GM23338 (cell line): ENCODE results near the gene NSL1. TPM values are rescaled to one million over a fixed set of nuclear protein-coding genes. Genes with fewer than 3 reads are reported as not detected.

Experiments
- ATAC-seq: fragments of 200-7000 bp; cut with Tn5 transposase; 3 replicates; pipeline ENCODE4 v1.9.1; 2020
- DNase-seq: peaks from one replicate; pipeline ENCODE4 v3.0.0-alpha.2; 2015; ENCODE audit warnings: low spot score
- H2AFZ ChIP-seq: fragments of 200-600 bp; sonication (generic); 2 replicates; pipeline ENCODE4 v1.8.0; 2016; ENCODE audit warnings: antibody characterized with exemption, mild to moderate bottlenecking, moderate library complexity
- H3F3A ChIP-seq: fragments of 200-600 bp; sonication (generic); replicated peaks from 2 replicates; pipeline ENCODE4 v1.8.0; 2017; ENCODE audit warnings: antibody characterized with exemption, mixed run types, low read depth
- H3K27ac ChIP-seq: fragments of 200-600 bp; sonication (generic); 2 replicates; pipeline ENCODE4 v1.6.1; 2016; ENCODE audit warnings: low read depth
- H3K27me3 ChIP-seq: fragments of 200-600 bp; sonication (generic); 2 replicates; pipeline ENCODE4 v1.8.0; 2016; ENCODE audit warnings: mild to moderate bottlenecking, mixed run types, moderate library complexity; ENCODE audit not compliant: insufficient read depth
- H3K36me3 ChIP-seq: fragments of 200-600 bp; sonication (generic); 2 replicates; pipeline ENCODE4 v1.8.0; 2016; ENCODE audit warnings: mild to moderate bottlenecking; ENCODE audit not compliant: insufficient read depth
- H3K4me1 ChIP-seq: fragments of 200-600 bp; sonication (generic); 2 replicates; pipeline ENCODE4 v1.8.0; 2016; ENCODE audit warnings: mild to moderate bottlenecking, moderate library complexity; ENCODE audit not compliant: insufficient read depth
- H3K4me2 ChIP-seq: fragments of 200-600 bp; sonication (generic); 2 replicates; pipeline ENCODE4 v1.7.1; 2017; ENCODE audit warnings: mixed run types
- H3K4me3 ChIP-seq: fragments of 200-600 bp; sonication (generic); 2 replicates; pipeline ENCODE4 v1.6.1; 2016; ENCODE audit warnings: mixed run types
- H3K79me2 ChIP-seq: fragments of 200-600 bp; sonication (generic); replicated peaks from 2 replicates; pipeline ENCODE4 v1.8.0; 2017; ENCODE audit warnings: mild to moderate bottlenecking; ENCODE audit not compliant: insufficient read depth
- H3K9me2 ChIP-seq: fragments of 200-600 bp; sonication (generic); 2 replicates; pipeline ENCODE4 v1.8.0; 2017; ENCODE audit not compliant: insufficient read depth
- H4K20me1 ChIP-seq: fragments of 200-600 bp; sonication (generic); replicated peaks from 2 replicates; pipeline ENCODE4 v1.8.0; 2017; ENCODE audit warnings: mild to moderate bottlenecking; ENCODE audit not compliant: insufficient read depth
- H3K27ac Mint-ChIP-seq: 2 replicates; pipeline ENCODE4 v1.8.0; 2020; ENCODE audit warnings: inconsistent platforms, mild to moderate bottlenecking, moderate library complexity, mixed read lengths
- H3K27me3 Mint-ChIP-seq: 3 replicates; pipeline ENCODE4 v1.8.0; 2022; ENCODE audit warnings: low read depth, mild to moderate bottlenecking, moderate library complexity, mixed read lengths, inconsistent platforms; ENCODE audit not compliant: insufficient read depth, poor library complexity
- H3K36me3 Mint-ChIP-seq: 3 replicates; pipeline ENCODE4 v1.8.0; 2021; ENCODE audit warnings: low read depth, mild to moderate bottlenecking, inconsistent platforms, moderate library complexity, mixed read lengths
- H3K4me1 Mint-ChIP-seq: 3 replicates; pipeline ENCODE4 v1.8.0; 2020; ENCODE audit warnings: mild to moderate bottlenecking, inconsistent platforms, mixed read lengths
- H3K4me3 Mint-ChIP-seq: 3 replicates; pipeline ENCODE4 v1.8.0; 2021; ENCODE audit warnings: moderate library complexity, mild to moderate bottlenecking, inconsistent platforms, mixed read lengths
- H3K9me3 Mint-ChIP-seq: 3 replicates; pipeline ENCODE4 v1.8.0; 2020; ENCODE audit warnings: moderate library complexity, mild to moderate bottlenecking, inconsistent platforms, mixed read lengths
- CREB1 ChIP-seq: fragments of 250-450 bp; sonication (Bioruptor Pico); IDR thresholded peaks from 2 replicates; pipeline ENCODE4 v1.5.0; 2020; ENCODE audit warnings: low read depth, mild to moderate bottlenecking, moderate library complexity
- ETS1 ChIP-seq: IDR thresholded peaks from 2 replicates; pipeline ENCODE4 v1.6.1; 2016; ENCODE audit warnings: antibody characterized with exemption
- EZH2 ChIP-seq: fragments of 200-600 bp; sonication (generic); IDR thresholded peaks from one replicate; pipeline ENCODE4 v1.8.0; 2017; ENCODE audit warnings: antibody characterized with exemption, mild to moderate bottlenecking, low read depth; ENCODE audit not compliant: unreplicated experiment
- EZH2phosphoT487 ChIP-seq: fragments of 200-600 bp; sonication (generic); IDR thresholded peaks from one replicate; pipeline ENCODE4 v1.8.1; 2018; ENCODE audit warnings: antibody characterized with exemption; ENCODE audit not compliant: unreplicated experiment
- JUNB ChIP-seq: IDR thresholded peaks from one replicate; pipeline ENCODE4 v1.6.1; 2016; ENCODE audit warnings: antibody characterized with exemption; ENCODE audit not compliant: unreplicated experiment
- NANOG ChIP-seq: IDR thresholded peaks from 2 replicates; pipeline ENCODE4 v1.6.1; 2016; ENCODE audit warnings: antibody characterized with exemption, borderline replicate concordance
- POLR2AphosphoS5 ChIP-seq: IDR thresholded peaks from 2 replicates; pipeline ENCODE4 v1.6.1; 2016; ENCODE audit warnings: antibody characterized with exemption, low read depth
- STAT1 ChIP-seq: IDR thresholded peaks from one replicate; pipeline ENCODE4 v1.6.1; 2016; ENCODE audit warnings: antibody characterized with exemption; ENCODE audit not compliant: unreplicated experiment
- ZNF114 ChIP-seq: fragments of 250-450 bp; sonication (Bioruptor Pico); IDR thresholded peaks from 2 replicates; pipeline ENCODE4 v1.5.0; 2020; ENCODE audit warnings: mild to moderate bottlenecking, moderate library complexity
- ZNF331 ChIP-seq: fragments of 250-450 bp; sonication (Bioruptor Pico); IDR thresholded peaks from 2 replicates; pipeline ENCODE4 v1.5.0; 2020; ENCODE audit warnings: low read depth, mild to moderate bottlenecking, moderate library complexity
- polyA plus RNA-seq: library from polyadenylated mRNA; unstranded; fragments of >200 nt; fragmentation: Nextera tagmentation; extraction: Ambion mirVana; gene quantifications from 2 replicates; pipeline ENCODE4 v1.2.1, GENCODE V29; 2016
- total RNA-seq: library from RNA; depleted of rRNA; stranded (reverse); fragments of >200 nt; shearing (Covaris generic); gene quantifications from 2 replicates; pipeline ENCODE4 v1.2.3, GENCODE V29; 2014
- TF ChIP-seq, protein P1 (sequence below): IDR thresholded peaks from one replicate; pipeline ENCODE4 v1.6.1; 2018; ENCODE audit warnings: antibody characterized with exemption; ENCODE audit not compliant: unreplicated experiment

NSL1 gene
- total and polyA plus RNA-seq, 2 experiments from 2014 or later: 96.8 to 102 TPM

DNA sequence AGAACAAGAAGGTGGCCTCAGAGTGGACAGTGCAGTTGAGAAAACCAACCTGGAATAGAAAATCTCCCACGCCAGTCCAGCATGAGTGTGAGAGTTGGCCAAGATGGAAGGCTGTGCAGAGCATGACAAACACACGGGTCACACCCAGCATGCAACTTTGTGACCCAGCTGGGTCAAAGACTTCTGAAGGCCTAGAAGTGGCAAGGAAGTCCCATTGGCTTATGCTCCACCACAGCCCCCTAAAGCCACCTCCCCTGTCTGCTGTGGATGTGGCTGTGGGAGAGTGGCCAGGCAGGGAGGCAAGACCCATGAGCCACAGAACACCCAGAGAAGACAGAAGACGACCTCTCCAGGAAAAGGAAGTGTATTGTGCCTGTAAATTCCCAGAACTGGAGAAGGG lies 105.5 kb downstream of the NSL1 start:
- Histone ChIP-seq H4K20me1 (no peaks in the 10 kb centered on the region), H3K79me2 (no peaks in the 10 kb centered on the region), H2AFZ (no peak overlapping the region), H3K4me1 (peaks cover 11% of the 10 kb centered on the region), H3K4me2 (no peak overlapping the region), H3K4me3 (no peak overlapping the region), H3K27ac (no peak overlapping the region), H3K27me3 (no peaks in the 10 kb centered on the region), H3K9me2 (peaks cover 19% of the 10 kb centered on the region), H3F3A (no peaks in the 10 kb centered on the region), H3K36me3 (no peaks in the 10 kb centered on the region; the same call in 1 of the 2 replicates)
- H3K36me3 Mint-ChIP-seq: no peaks in the 10 kb centered on the region; the same call in 2 of the 3 replicates
- no peak overlapping the region for H3K4me3 Mint-ChIP-seq
- TF ChIP-seq CREB1 (no peak), POLR2AphosphoS5 (no peak), JUNB (no peak), ETS1 (no peak), EZH2 (no peak), NANOG (no peak), ZNF114 (CRISPR knock-in tag) (no peak)
- TF ChIP-seq, protein P1, sequence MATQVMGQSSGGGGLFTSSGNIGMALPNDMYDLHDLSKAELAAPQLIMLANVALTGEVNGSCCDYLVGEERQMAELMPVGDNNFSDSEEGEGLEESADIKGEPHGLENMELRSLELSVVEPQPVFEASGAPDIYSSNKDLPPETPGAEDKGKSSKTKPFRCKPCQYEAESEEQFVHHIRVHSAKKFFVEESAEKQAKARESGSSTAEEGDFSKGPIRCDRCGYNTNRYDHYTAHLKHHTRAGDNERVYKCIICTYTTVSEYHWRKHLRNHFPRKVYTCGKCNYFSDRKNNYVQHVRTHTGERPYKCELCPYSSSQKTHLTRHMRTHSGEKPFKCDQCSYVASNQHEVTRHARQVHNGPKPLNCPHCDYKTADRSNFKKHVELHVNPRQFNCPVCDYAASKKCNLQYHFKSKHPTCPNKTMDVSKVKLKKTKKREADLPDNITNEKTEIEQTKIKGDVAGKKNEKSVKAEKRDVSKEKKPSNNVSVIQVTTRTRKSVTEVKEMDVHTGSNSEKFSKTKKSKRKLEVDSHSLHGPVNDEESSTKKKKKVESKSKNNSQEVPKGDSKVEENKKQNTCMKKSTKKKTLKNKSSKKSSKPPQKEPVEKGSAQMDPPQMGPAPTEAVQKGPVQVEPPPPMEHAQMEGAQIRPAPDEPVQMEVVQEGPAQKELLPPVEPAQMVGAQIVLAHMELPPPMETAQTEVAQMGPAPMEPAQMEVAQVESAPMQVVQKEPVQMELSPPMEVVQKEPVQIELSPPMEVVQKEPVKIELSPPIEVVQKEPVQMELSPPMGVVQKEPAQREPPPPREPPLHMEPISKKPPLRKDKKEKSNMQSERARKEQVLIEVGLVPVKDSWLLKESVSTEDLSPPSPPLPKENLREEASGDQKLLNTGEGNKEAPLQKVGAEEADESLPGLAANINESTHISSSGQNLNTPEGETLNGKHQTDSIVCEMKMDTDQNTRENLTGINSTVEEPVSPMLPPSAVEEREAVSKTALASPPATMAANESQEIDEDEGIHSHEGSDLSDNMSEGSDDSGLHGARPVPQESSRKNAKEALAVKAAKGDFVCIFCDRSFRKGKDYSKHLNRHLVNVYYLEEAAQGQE: no peak
- peaks cover 1% of the 10 kb centered on the region for H3K27me3 Mint-ChIP-seq
- H3K4me1 Mint-ChIP-seq: peaks cover 20% of the 10 kb centered on the region
- DNase-seq (no peak), ATAC-seq (no peak)
- no peak overlapping the region for H3K27ac Mint-ChIP-seq
- H3K9me3 Mint-ChIP-seq: no peaks in the 10 kb centered on the region

GRCh38 chr1:212685429-212685828 lies 106.1 kb downstream of the NSL1 start:
- H3F3A ChIP-seq: no peaks in the 10 kb centered on the region
- H3K9me3 Mint-ChIP-seq: no peaks in the 10 kb centered on the region
- peaks cover 8% of the 10 kb centered on the region for H3K4me1 ChIP-seq
- no peaks in the 10 kb centered on the region; the same call in 1 of the 2 replicates for H3K36me3 ChIP-seq
- H3K4me1 Mint-ChIP-seq: peaks cover 25% of the 10 kb centered on the region
- DNase-seq (no peak), ATAC-seq (no peak)
- H3K9me2 ChIP-seq: peaks cover 19% of the 10 kb centered on the region
- no peaks in the 10 kb centered on the region for H4K20me1 ChIP-seq
- no peaks in the 10 kb centered on the region for H3K27me3 Mint-ChIP-seq
- no peak overlapping the region for H2AFZ ChIP-seq
- H3K27ac ChIP-seq: no peak overlapping the region
- H3K4me3 ChIP-seq: no peak overlapping the region
- H3K27me3 ChIP-seq: no peaks in the 10 kb centered on the region
- H3K36me3 Mint-ChIP-seq: no peaks in the 10 kb centered on the region; the same call in 2 of the 3 replicates
- no peaks in the 10 kb centered on the region for H3K79me2 ChIP-seq
- no peak overlapping the region for H3K27ac Mint-ChIP-seq
- H3K4me3 Mint-ChIP-seq: no peak overlapping the region
- no peak overlapping the region for H3K4me2 ChIP-seq
- no peak for TF ChIP-seq POLR2AphosphoS5
- no peak for TF ChIP-seq EZH2phosphoT487
- no peak for TF ChIP-seq ZNF331
- TF ChIP-seq EZH2: no peak
- TF ChIP-seq STAT1: no peak
- no peak for TF ChIP-seq ETS1
- TF ChIP-seq, protein P1: no peak
- no peak for TF ChIP-seq CREB1
- TF ChIP-seq NANOG: no peak
